Measurements from ENCODE around the gene ERFL.

Gene ERFL

GRCh38 chr19:41859618-41860418 lies 68.4 kb downstream of the ERFL start, which contains the start of gene RPS19:
TSS of gene RPS19 (plus strand) at chr19:41860255. CDS start at chr19:41860775, 520 bp downstream.
- DNase-seq (ENCODE audit: low spot score), result peak; percentile 100

GRCh38 chr19:41859213-41859617 lies 69.0 kb downstream of the ERFL start:
- no peak for DNase-seq (ENCODE audit: low spot score)

Measured in globus pallidus (tissue), 1 donor.